Stimulated activated CD8-positive, alpha-beta memory T cell treated with anti-CD3 and anti-CD28 coated beads, Interleukin-4, amount 100 ng/mL, for 48 hours (primary cell): Measurements from ENCODE around the gene C19orf73.
"Not testable (repeated sequence)": the region's sequence is repeated elsewhere in the genome, so short reads cannot be mapped to it uniquely, and the experiment has no call there.

Experiments used
- DNase-seq: peaks from one replicate; pipeline ENCODE4 v3.0.0-alpha.2; 2020

The C19orf73 gene

GRCh38 chr19:49148784-49149651 is 30.1 kb upstream of the C19orf73 start:
- DNase-seq, result peak; percentile 92

GRCh38 chr19:49148044-49148682 is 29.2 kb upstream of the C19orf73 start:
- DNase-seq, result no peak

GRCh38 chr19:49146408-49146770 is 27.4 kb upstream of the C19orf73 start:
- DNase-seq, result not testable (repeated sequence)

GRCh38 chr19:49145573-49146407 is 26.8 kb upstream of the C19orf73 start:
- peak; percentile 93 for DNase-seq

- peak; percentile 84 for DNase-seq
These were observed 24.0 kb upstream of the C19orf73 start for GRCh38 chr19:49142866-49143335.

GRCh38 chr19:49141352-49141751 is 22.4 kb upstream of the C19orf73 start:
- no peak for DNase-seq

GRCh38 chr19:49140951-49141350 is 22.0 kb upstream of the C19orf73 start:
- no peak for DNase-seq

- no peak for DNase-seq
These were observed 17.8 kb upstream of the C19orf73 start for GRCh38 chr19:49136771-49137171.

GRCh38 chr19:49135686-49136085 is 16.7 kb upstream of the C19orf73 start:
- no peak for DNase-seq

GRCh38 chr19:49133621-49134454 is 14.9 kb upstream of the C19orf73 start:
- DNase-seq, result peak; percentile 79

- peak; percentile 49 for DNase-seq
These were observed 14.1 kb upstream of the C19orf73 start for GRCh38 chr19:49132974-49133609.

GRCh38 chr19:49130325-49130724 is 11.4 kb upstream of the C19orf73 start:
- DNase-seq, result no peak

- no peak for DNase-seq
These were observed 10.3 kb upstream of the C19orf73 start for GRCh38 chr19:49129238-49129583.

- no peak for DNase-seq
These were observed 9.7 kb upstream of the C19orf73 start for GRCh38 chr19:49128545-49129237.

GRCh38 chr19:49127674-49128544 is 9.0 kb upstream of the C19orf73 start:
- peak; percentile 97 for DNase-seq

- not testable (repeated sequence) for DNase-seq
These were observed 8.3 kb upstream of the C19orf73 start for GRCh38 chr19:49127225-49127624.

GRCh38 chr19:49126575-49126974 is 7.6 kb upstream of the C19orf73 start:
- no peak for DNase-seq

- DNase-seq, result no peak
These were observed 6.2 kb upstream of the C19orf73 start for GRCh38 chr19:49125025-49125731.

- not testable (repeated sequence) for DNase-seq
These were observed 4.3 kb upstream of the C19orf73 start for GRCh38 chr19:49123285-49123684.

- not testable (repeated sequence) for DNase-seq
These were observed 2.9 kb upstream of the C19orf73 start for GRCh38 chr19:49121841-49122240.
